Astrocyte of the cerebellum (primary cell): ENCODE measurements around the gene RNPS1.

ENCODE experiments used
- DNase-seq: peaks from one replicate; pipeline ENCODE4 v3.0.0-alpha.2; 2011; ENCODE audit warnings: low read depth
- H3K4me3 ChIP-seq: 2 replicates; pipeline ENCODE4 v1.5.1; 2011; ENCODE audit warnings: mild to moderate bottlenecking, low read depth, low read length, moderate library complexity
- in situ Hi-C: cut with HindIII; loops from 2 replicates; pipeline ENCODE4 v1.10.0; 2017; ENCODE audit warnings: low sequenced_read_pairs
- TF ChIP-seq, protein P1 (sequence below): IDR thresholded peaks from 2 replicates; pipeline ENCODE4 v1.5.1; 2012; ENCODE audit warnings: low read length, low read depth, moderate library complexity, mild to moderate bottlenecking; ENCODE audit errors: missing control alignments

Gene RNPS1

DNA sequence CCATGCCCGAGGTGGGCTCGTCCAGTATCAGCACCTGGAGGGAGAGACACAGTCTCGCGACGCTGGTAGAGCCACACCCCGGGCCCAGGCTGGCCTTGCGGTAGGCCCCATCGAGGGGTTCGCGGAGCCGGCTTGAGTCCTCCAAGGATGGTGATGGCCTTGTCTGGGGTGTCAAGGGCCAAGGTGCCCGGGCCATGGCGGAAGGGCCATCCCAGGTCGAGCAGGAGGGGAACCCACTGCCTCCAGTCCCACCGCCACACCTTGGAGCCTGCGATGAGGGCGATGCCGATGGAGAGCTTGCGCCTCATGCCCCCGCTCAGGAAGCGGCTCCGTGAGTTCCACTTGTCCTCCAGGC lies 29.6 kb upstream of the RNPS1 start:
- in situ Hi-C loops: no loop called here
- TF ChIP-seq, protein P1, sequence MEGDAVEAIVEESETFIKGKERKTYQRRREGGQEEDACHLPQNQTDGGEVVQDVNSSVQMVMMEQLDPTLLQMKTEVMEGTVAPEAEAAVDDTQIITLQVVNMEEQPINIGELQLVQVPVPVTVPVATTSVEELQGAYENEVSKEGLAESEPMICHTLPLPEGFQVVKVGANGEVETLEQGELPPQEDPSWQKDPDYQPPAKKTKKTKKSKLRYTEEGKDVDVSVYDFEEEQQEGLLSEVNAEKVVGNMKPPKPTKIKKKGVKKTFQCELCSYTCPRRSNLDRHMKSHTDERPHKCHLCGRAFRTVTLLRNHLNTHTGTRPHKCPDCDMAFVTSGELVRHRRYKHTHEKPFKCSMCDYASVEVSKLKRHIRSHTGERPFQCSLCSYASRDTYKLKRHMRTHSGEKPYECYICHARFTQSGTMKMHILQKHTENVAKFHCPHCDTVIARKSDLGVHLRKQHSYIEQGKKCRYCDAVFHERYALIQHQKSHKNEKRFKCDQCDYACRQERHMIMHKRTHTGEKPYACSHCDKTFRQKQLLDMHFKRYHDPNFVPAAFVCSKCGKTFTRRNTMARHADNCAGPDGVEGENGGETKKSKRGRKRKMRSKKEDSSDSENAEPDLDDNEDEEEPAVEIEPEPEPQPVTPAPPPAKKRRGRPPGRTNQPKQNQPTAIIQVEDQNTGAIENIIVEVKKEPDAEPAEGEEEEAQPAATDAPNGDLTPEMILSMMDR: no peak
- no peak overlapping the region for H3K4me3 ChIP-seq
- no peak for DNase-seq

DNA sequence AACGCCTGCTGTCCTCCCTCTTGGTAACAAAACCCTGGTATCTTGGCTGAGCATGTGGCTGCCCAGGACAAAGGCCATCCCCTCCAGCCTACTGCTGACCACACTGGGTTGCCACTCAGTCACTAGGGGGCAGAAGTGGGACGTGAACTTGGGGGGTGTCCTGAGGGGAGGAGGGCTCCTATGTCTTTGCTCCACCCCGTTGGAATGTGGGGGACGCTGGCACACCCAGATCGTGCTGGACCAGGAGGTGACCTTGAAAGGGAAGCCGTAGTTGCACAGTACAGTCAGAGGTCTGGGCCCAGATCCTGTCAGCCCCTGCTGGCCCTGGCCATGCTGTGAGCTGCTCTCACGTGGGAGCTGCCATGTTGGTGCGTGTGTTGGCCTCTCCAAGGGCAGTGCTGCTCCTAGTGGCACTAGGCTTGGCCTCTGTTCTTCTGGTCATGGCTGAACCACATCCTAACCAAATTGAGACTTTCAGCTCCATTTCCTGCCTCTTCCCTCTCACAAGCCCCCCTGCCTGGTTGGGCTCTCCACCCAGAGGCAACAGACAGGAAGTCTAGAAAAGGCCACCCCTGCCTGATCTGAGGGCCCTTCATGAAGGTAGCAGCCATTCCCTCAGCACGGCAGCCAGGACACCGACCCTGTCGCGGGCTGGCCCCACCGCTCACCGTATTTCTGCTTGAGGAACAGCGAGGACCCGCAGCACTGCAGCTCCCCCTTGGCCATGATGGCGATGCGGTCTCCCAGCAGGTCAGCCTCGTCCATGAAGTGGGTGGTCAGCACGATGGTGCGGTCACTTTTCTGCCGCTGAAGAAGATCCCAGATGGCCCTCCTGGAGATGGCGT lies 29.0 kb upstream of the RNPS1 start:
- in situ Hi-C loops: no loop called here
- H3K4me3 ChIP-seq: no peak overlapping the region
- DNase-seq: no peak

DNA sequence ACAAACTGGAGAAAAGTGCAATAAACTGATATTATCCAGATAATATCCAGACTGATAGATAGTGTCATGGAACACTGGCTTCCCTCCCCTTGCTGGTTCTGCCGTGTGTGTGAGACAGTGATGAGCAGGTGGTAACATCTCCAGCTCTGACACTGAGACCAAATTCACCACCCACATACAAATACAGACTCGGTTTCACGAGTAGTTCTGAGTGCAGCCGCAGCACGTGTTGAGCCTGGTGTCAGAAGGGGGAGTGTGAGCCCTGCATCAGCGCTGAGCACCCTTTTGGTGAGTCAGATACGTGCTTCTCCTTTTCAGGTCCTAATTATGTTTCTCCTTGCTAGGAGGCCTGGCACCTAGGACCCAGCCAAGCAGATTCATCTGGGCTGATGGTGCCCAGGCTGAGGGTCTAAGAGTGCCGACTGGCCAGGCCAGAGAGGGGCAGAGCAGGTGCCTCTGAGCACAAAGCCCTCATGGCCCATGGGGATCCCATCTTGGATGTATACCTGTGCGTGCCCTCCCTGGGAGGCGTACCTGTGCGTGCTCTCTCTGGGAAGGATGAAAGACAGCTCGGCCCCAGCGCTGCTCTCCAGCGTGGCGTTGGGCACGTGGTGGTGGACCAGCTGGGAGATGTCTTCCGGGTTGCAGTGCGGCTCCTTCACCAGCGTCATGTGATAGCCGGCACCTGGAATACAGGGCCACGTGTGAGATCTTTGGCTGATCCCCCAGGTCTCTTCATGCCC lies 27.3 kb upstream of the RNPS1 start:
- no peak overlapping the region for H3K4me3 ChIP-seq
- in situ Hi-C loops: no loop called here
- TF ChIP-seq, protein P1: no peak
- no peak for DNase-seq

More for the DNA sequence above, 29.0 kb upstream of the RNPS1 start:
- TF ChIP-seq, protein P1: peak; percentile 29

DNA sequence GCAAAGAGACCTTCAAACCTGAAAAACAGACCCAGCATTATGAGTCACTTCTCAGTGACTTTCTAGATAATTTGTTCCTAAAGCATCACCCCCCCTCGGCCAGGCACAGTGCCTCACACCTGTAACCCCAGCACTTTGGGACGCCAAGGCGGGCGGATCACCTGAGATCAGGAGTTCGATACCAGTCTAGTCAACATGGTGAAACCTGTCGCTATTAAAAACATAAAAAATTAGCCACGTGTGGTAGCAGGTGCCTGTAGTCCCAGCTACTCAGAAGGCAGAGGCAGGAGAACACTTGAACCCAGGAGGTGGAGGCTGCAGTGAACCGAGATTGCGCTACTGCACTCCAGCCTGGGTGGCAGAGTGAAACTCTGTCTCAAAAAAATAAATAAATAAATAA lies 24.3 kb upstream of the RNPS1 start:
- no peak overlapping the region for H3K4me3 ChIP-seq
- in situ Hi-C loops: no loop called here
- TF ChIP-seq, protein P1: no peak
- DNase-seq: no peak

DNA sequence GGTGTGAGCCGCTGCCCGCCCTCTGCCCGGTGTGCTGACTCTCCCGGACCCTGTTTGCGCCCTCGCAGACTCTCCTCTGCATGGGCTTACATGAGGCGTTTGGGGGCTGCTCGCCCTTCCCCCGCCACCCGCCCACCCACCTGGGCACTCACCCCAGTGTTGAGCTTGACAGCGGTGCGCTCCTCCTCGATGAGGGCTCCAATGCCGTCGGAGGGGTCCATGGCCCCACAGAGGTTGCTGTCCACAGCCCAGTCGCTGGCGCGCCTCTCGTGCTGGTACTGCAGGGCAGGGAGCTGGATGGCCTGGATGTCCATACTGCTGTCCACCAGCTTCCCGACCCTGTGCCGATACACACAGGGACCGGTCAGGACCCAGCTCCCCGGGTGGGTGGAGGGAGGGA lies 21.4 kb upstream of the RNPS1 start:
- in situ Hi-C loops: no loop called here
- TF ChIP-seq, protein P1: no peak
- no peak for DNase-seq
- no peak overlapping the region for H3K4me3 ChIP-seq

DNA sequence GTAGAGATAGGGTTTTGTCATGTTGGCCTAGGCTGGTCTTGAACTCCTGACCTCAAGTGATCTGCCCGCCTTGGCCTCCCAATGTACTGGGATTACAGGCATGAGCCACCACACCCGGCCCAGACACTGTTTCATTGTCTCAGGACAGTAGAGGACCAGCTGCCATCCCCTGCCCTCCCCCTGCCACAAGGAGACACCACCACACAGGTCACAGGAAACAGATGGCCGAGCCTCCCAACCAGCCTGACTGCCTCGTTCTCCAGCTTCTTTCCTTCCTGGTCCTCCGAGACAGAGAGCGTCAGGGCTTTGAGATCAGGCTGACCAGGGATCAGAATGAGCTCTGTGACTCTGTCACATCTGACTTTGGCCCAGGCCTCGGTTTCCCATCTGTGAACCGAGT lies 20.8 kb upstream of the RNPS1 start:
- TF ChIP-seq, protein P1: no peak
- DNase-seq: no peak
- no peak overlapping the region for H3K4me3 ChIP-seq
- in situ Hi-C loops: no loop called here
